HG02623 (cell line): ENCODE results near the gene TMED5.

ENCODE experiments used
- ATAC-seq: cut with Tn5 transposase; IDR thresholded peaks from one replicate; pipeline ENCODE4 v1.9.1; 2021; ENCODE audit warnings: moderate library complexity; ENCODE audit not compliant: unreplicated experiment

TMED5 gene

GRCh38 chr1:93124556-93125355 is 55.5 kb downstream of the TMED5 start:
- no peak for ATAC-seq

DNA sequence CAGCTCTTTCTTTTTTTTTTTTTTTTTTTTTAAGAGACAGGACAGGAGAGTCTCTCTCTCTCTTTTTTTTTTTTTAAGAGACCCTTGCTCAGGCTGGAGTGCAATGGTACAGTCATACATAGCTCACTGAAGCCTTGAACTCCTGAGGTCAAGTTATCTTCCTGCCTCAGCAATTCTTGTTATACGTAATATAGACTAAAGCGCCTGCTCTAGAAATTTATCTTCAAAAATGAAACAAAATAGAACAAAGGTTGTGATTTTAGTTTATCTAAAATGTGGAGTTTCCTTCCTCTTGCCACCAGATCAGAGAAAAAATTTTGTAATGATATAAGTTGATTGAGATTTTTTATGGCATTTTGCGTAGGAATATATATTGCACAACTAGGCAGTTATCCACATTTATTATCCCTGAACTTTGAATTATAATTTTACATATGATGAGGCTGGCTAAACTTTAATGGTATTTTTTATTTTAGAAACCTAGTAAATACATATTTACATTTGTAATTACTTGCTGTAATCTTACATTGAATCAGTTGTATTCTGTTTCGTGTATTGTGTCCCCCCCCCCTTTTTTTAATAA is 56.9 kb downstream of the TMED5 start:
- no peak for ATAC-seq

DNA sequence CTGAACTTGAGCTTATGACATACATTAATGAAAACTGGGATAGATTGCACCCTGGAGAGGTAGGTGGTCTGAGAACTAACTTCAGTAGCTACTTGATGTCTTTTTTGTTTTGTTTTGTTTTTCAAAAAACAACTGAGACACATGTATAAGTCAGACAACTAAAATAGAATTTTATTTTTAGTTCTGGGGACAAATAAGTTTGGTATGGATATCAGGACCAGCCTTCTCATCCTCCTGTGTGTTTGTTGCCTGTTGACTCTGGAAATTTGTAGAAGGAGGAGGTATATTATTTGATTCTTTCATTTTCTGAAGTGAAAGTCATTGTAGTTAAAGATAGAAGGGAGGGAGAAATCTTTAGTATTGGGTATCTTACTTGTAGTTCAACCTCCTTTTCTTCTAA is 59.6 kb downstream of the TMED5 start:
- ATAC-seq: no peak

DNA sequence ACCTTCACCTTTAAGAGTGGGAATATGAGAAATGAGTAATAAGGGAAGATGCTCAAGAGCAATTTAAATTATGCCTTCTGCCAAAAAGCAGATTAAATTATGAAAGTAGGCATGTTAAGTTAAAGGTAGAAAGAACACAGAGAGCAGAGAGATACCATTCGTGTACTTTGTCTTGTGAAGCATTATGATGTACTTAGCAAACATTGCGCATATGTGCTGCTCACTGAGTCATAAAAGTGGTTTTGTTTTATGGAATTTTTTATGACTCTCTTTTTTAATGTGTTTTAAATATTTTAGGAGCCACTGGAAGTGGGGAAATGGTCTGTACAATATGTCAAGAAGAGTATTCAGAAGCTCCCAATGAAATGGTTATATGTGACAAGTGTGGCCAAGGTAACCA is 65.8 kb downstream of the TMED5 start:
- ATAC-seq: no peak

- no peak for ATAC-seq
Measured at GRCh38 chr1:93113127-93113526, 67.1 kb downstream of the TMED5 start.

DNA sequence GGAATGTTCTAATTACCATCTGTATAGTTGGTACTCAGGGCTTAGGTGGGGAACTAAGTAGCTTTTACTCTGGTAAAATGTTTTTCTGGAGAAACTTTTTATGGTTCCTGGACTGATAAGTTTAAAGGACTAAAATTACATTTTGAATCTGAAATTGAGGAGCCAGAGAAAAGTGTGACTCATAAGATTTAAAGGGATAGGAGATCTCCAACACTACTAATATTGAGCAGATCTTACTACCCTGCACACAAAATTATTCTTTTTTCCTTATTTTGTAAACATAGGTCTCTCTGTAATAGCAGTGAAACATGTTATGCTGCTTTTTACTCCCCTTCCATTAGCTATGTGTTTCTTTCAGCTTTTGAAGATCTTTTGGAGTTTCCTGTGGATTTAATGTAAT is 68.7 kb downstream of the TMED5 start:
- ATAC-seq: no peak

DNA sequence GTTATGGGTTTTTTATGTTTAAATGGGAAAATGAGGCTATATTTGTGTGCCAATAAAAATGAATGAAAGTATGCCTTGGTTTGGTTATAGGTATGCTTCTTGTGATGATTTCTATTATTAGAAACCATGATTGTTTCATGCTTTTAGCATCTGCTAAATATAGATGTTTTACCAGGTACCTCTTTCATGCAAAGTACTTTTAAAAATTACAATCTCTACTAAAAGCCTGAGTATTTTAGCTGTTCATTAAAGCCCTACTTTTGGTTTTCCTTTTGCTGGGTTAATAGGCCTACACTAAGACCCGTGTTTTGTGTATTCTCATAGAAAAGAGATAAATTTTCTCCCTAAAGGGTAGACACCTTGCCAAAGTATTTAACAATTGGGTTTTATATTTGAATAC is 69.1 kb downstream of the TMED5 start:
- no peak for ATAC-seq

- ATAC-seq: no peak
Measured at GRCh38 chr1:93109578-93109977, 70.6 kb downstream of the TMED5 start.

- ATAC-seq: no peak
Measured at GRCh38 chr1:93108335-93108734, 71.9 kb downstream of the TMED5 start.

GRCh38 chr1:93107395-93107794 is 72.8 kb downstream of the TMED5 start:
- ATAC-seq: no peak

DNA sequence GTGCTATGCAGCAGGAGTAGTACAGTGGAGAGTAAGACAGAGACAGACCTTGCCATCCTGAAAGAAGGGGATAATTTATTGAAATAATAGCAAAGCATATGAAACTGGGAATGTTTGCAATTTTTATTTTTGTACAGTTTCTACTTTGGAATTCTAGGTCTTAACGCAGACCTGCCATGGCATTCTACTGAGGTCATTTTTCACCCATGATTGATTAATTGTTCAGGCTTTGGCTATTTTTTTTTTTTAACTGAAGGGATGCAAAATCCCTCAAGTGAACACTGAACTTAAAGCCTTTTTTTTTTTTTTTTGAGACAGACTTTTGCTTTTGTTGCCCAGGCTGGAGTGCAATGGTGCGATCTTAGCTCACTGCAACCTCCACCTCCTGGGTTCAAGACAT is 74.0 kb downstream of the TMED5 start:
- ATAC-seq: no peak

DNA sequence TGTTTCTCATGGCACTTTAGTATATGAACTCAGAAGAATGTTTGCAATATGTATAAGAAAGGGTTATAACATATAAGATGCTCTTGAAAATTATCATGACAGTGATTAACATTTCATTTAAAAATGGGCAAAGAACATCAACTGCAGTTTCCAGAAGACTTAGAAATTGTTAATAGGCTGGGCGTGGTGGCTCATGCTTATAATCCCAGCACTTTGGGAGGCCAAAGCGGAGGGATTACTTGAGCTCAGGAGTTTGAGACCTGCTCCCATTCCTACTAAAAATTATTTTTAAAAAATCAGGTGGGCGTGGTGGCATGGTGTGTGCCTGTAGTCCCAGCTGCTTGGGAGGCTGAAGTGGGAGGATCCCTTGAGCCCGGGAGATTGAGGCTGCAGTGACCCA is 78.1 kb downstream of the TMED5 start:
- ATAC-seq: no peak
